Endothelial cell of umbilical vein (primary cell): Measurements from ENCODE around the gene NDUFAF2. TPM values are rescaled to one million over a fixed set of nuclear protein-coding genes. Genes with fewer than 3 reads are reported as not detected.

Source experiments
- BruUV-seq: library from RNA; stranded (reverse); fragments of 400-500 nt; replicated peaks from 2 replicates; lab custom pipeline; 2021; lab: Mats Ljungman, UMichigan
- CTCF ChIA-PET: fragments of 300-600, 350-600 bp; sonication (Branson Sonifier 250); formaldehyde crosslinking; loops from one replicate; lab custom pipeline; 2021; ENCODE audit warnings: antibody characterized with exemption, inconsistent platforms; lab: Charles Lee
- POLR2A ChIA-PET: fragments of 300-600, 350-600 bp; sonication (Branson Sonifier 250); formaldehyde crosslinking; loops from one replicate; lab custom pipeline; 2021; ENCODE audit warnings: antibody characterized with exemption, inconsistent platforms; lab: Charles Lee
- DNase-seq: peaks from one replicate; pipeline ENCODE4 v3.0.0-alpha.2; 2011; ENCODE audit warnings: low read depth, low spot score
- FAIRE-seq: peaks from 2 replicates; lab custom pipeline; 2011; peaks lifted over from hg19 to GRCh38; lab: Jason Lieb, UNC
- H2AFZ ChIP-seq: 2 replicates; pipeline ENCODE4 v1.6.0; 2012; ENCODE audit warnings: low read depth, low read length, control low read depth, inconsistent platforms
- H3K27ac ChIP-seq: 2 replicates; pipeline ENCODE4 v1.5.1; 2011; ENCODE audit warnings: low read depth, mild to moderate bottlenecking, control low read depth, low read length, moderate library complexity; ENCODE audit not compliant: insufficient read depth
- H3K27me3 ChIP-seq, 2 experiments: 2 replicates each; pipeline versions ENCODE4 v1.6.0 to v1.6.1; 2011; ENCODE audit warnings: low read length in 2 of 2, mixed read lengths in 1 of 2; ENCODE audit not compliant: control insufficient read depth in 2 of 2, insufficient read depth in 2 of 2
- H3K36me3 ChIP-seq, 2 experiments: 2 replicates in 1 of 2; 3 replicates in 1 of 2; pipeline ENCODE4 v1.5.1; 2011; ENCODE audit warnings: low read length in 2 of 2, mild to moderate bottlenecking in 1 of 2, moderate library complexity in 1 of 2; ENCODE audit not compliant: control insufficient read depth in 2 of 2, insufficient read depth in 2 of 2; ENCODE audit errors: extremely low read depth in 1 of 2
- H3K4me1 ChIP-seq: 3 replicates; pipeline ENCODE4 v1.5.1; 2011; ENCODE audit warnings: mild to moderate bottlenecking, low read length; ENCODE audit not compliant: control insufficient read depth, insufficient read depth; ENCODE audit errors: extremely low read depth
- H3K4me2 ChIP-seq: 2 replicates; pipeline ENCODE4 v1.6.1; 2011; ENCODE audit warnings: low read length, control low read depth, mixed read lengths; ENCODE audit not compliant: insufficient read depth
- H3K4me3 ChIP-seq, 3 experiments: fragments of 200-600 bp in 1 of 3; sonication (generic), shearing (Covaris generic) in 1 of 3; replicated peaks in 1 of 3; 2 replicates each; pipeline ENCODE4 v1.5.1; 2011 to 2016; ENCODE audit warnings: control low read depth in 3 of 3, low read length in 3 of 3, mild to moderate bottlenecking in 2 of 3, inconsistent platforms in 1 of 3, low read depth in 1 of 3, moderate library complexity in 1 of 3; ENCODE audit not compliant: insufficient read depth in 1 of 3
- H3K79me2 ChIP-seq: 2 replicates; pipeline ENCODE4 v1.6.0; 2012; ENCODE audit warnings: low read length, inconsistent platforms; ENCODE audit not compliant: control insufficient read depth, insufficient read depth
- H3K9ac ChIP-seq: replicated peaks from 2 replicates; pipeline ENCODE3; 2011; ENCODE audit warnings: low read length, control low read depth; ENCODE audit not compliant: insufficient read depth; ENCODE audit errors: extremely low read depth
- H3K9me1 ChIP-seq: replicated peaks from 3 replicates; pipeline ENCODE4 v1.6.0; 2011; ENCODE audit warnings: mild to moderate bottlenecking, low read length; ENCODE audit not compliant: control insufficient read depth, insufficient read depth; ENCODE audit errors: extremely low read depth
- H3K9me3 ChIP-seq: replicated peaks from 2 replicates; pipeline ENCODE4 v1.5.1; 2012; ENCODE audit warnings: low read length, inconsistent platforms; ENCODE audit not compliant: control insufficient read depth, insufficient read depth
- H4K20me1 ChIP-seq: replicated peaks from 2 replicates; pipeline ENCODE3; 2011; ENCODE audit warnings: mild to moderate bottlenecking, low read length; ENCODE audit not compliant: control insufficient read depth, insufficient read depth; ENCODE audit errors: extremely low read depth
- CTCF ChIP-seq, 2 donors: IDR thresholded peaks; 1 replicate in 1 of 2; 2 replicates in 1 of 2; pipeline ENCODE4 v1.5.1; 2011; ENCODE audit warnings: low read length in 2 of 2, mild to moderate bottlenecking in 2 of 2, moderate library complexity in 2 of 2, control low read depth in 1 of 2, inconsistent platforms in 1 of 2, low read depth in 1 of 2; ENCODE audit not compliant: insufficient read depth in 1 of 2; ENCODE audit errors: extremely low read depth in 1 of 2
- EZH2 ChIP-seq: IDR thresholded peaks from 2 replicates; pipeline ENCODE4 v1.6.1; 2012; ENCODE audit warnings: borderline replicate concordance, low read depth, mild to moderate bottlenecking, moderate library complexity, low read length, inconsistent platforms; ENCODE audit not compliant: severe bottlenecking
- FOS ChIP-seq: IDR thresholded peaks from 2 replicates; pipeline ENCODE4 v1.6.1; 2011; ENCODE audit warnings: mild to moderate bottlenecking, low read length, moderate library complexity, borderline replicate concordance; ENCODE audit not compliant: insufficient read depth
- GATA2 ChIP-seq: IDR thresholded peaks from 2 replicates; pipeline ENCODE4 v1.7.0; 2011; ENCODE audit warnings: low read depth, mild to moderate bottlenecking, moderate library complexity, mixed read lengths, low read length; ENCODE audit not compliant: insufficient read length, insufficient read depth
- JUN ChIP-seq: IDR thresholded peaks from 2 replicates; pipeline ENCODE4 v1.6.1; 2011; ENCODE audit warnings: borderline replicate concordance, low read depth; ENCODE audit not compliant: insufficient read length, insufficient read depth
- MYC ChIP-seq: IDR thresholded peaks from one replicate; pipeline ENCODE4 v1.6.1; 2011; ENCODE audit warnings: mild to moderate bottlenecking, low read depth, low read length
- POLR2A ChIP-seq: IDR thresholded peaks from 2 replicates; pipeline ENCODE4 v1.6.1; 2012; ENCODE audit warnings: low read depth, mild to moderate bottlenecking, control low read depth, low read length
- POLR2AphosphoS5 ChIP-seq: IDR thresholded peaks from 2 replicates; pipeline ENCODE4 v1.6.1; 2012; ENCODE audit warnings: low read depth, mild to moderate bottlenecking, control low read depth, low read length, moderate library complexity; ENCODE audit not compliant: insufficient read depth
- dilution Hi-C: fragments of 300-500 bp; cut with MboI; formaldehyde crosslinking; loops from one replicate; pipeline ENCODE4 v1.15.0; 2019; ENCODE audit warnings: low sequenced_read_pairs; ENCODE audit not compliant: extremely low pct_ligation_motif_present
- intact Hi-C: fragments of 100-400 bp; cut with micrococcal nuclease; formaldehyde crosslinking; loops from one replicate; pipeline ENCODE4 v1.10.0; 2022
- polyA plus RNA-seq, 4 experiments: library from polyadenylated mRNA; depleted of rRNA in 3 of 4; stranded (reverse) in 3 of 4; unstranded in 1 of 4; fragments of >200 nt; gene quantifications; 2 replicates each; pipeline versions ENCODE4 v1.2.1 to v1.2.3, GENCODE V29; 2011 to 2012; ENCODE audit warnings: missing spikeins in 1 of 4
- total RNA-seq: library from RNA; stranded (reverse); gene quantifications from 2 replicates; pipeline ENCODE4 v1.2.3, GENCODE V29; 2021
- TF ChIP-seq, protein P1 (sequence below): IDR thresholded peaks from 2 replicates; pipeline ENCODE4 v1.6.1; 2011; ENCODE audit not compliant: insufficient read depth, insufficient read length

The NDUFAF2 gene
- total and polyA plus RNA-seq, 2 donors (not counting 3 experiments of a cell fraction or from before 2014, with no cell fraction given) = 10.7 to 39.9 TPM

GRCh38 chr5:61050292-61050691 lies 105.3 kb downstream of the NDUFAF2 start:
- H3K9ac ChIP-seq = no peak overlapping the region
- no peaks in the 10 kb centered on the region for H3K79me2 ChIP-seq
- TF ChIP-seq MYC (no peak), FOS (no peak), POLR2AphosphoS5 (no peak)
- DNase-seq (no peak), FAIRE-seq (no peak)
- dilution Hi-C loops (no loop called here), intact Hi-C loops (no loop called here)
- H3K4me1 ChIP-seq = peaks cover 19% of the 10 kb centered on the region
- H3K9me3 ChIP-seq = no peaks in the 10 kb centered on the region
- H3K36me3 ChIP-seq = no peaks in the 10 kb centered on the region
- no peaks in the 10 kb centered on the region for H3K27me3 ChIP-seq
- no peaks in the 10 kb centered on the region for H4K20me1 ChIP-seq
- H3K4me2 ChIP-seq = no peak overlapping the region
- no peak overlapping the region for H2AFZ ChIP-seq
- no peak overlapping the region for H3K27ac ChIP-seq
- no peaks in the 10 kb centered on the region for H3K9me1 ChIP-seq
- ChIA-PET POLR2A (no interaction called here), CTCF (no interaction called here)
- no TSS peak for BruUV-seq
- H3K4me3 ChIP-seq = no peak overlapping the region

DNA sequence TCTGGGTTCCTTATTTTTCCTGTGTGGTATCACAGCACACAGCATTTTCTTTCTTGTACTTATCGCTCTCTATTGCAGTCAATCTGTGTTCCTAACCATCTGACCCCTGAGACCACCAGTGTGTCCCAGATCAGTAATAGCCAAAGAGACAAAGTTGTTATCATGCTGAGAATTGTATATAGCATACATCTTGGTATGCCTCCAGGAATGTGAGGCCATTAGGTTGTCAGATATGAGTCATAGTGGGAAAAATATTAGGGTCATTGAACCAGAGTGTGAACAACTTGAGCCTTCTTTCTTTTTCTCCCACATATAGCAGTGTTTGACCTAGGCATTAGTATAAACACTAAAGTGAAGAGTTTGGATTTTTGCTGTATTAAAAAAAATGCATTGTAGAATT lies 106.3 kb downstream of the NDUFAF2 start:
- peaks cover 19% of the 10 kb centered on the region for H3K4me1 ChIP-seq
- no peaks in the 10 kb centered on the region for H3K27me3 ChIP-seq
- ChIA-PET POLR2A (interaction anchor here (0.9 kb wide), 1 partner anchor 280 kb away, joined by 3 read pairs; the partner anchor contains the start of gene ZSWIM6), CTCF (interaction anchor here (1.3 to 7.9 kb wide), 3 partner anchors 9 to 608 kb away, joined by 3 to 79 read pairs (median 3); no protein-coding TSS in a partner anchor)
- no peak overlapping the region for H3K9ac ChIP-seq
- no peaks in the 10 kb centered on the region for H3K9me3 ChIP-seq
- no TSS peak for BruUV-seq
- no peaks in the 10 kb centered on the region for H3K36me3 ChIP-seq
- intact Hi-C loops = no loop called here
- TF ChIP-seq CTCF (IDR thresholded peaks at IDR 0.05; ENCODE audit: extremely low read depth in 1 of 2, insufficient read depth in 1 of 2, low read depth in 1 of 2, low read length in 2 of 2) (no peak), EZH2 (no peak), FOS (peak; percentile 83), GATA2 (peak; percentile 71), POLR2A (no peak), POLR2AphosphoS5 (no peak), MYC (no peak), JUN (peak; percentile 84)
- TF ChIP-seq, protein P1, sequence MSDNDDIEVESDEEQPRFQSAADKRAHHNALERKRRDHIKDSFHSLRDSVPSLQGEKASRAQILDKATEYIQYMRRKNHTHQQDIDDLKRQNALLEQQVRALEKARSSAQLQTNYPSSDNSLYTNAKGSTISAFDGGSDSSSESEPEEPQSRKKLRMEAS = no peak
- H4K20me1 ChIP-seq = peaks cover 2% of the 10 kb centered on the region
- H3K4me2 ChIP-seq = peak overlapping the region; percentile 13
- peak; percentile 83 for DNase-seq
- H3K9me1 ChIP-seq = no peaks in the 10 kb centered on the region
- H3K27ac ChIP-seq = peak overlapping the region; percentile 31
- no peak overlapping the region for H3K4me3 ChIP-seq
- FAIRE-seq = peak; percentile 84
- dilution Hi-C loops = no loop called here
- no peaks in the 10 kb centered on the region for H3K79me2 ChIP-seq
- H2AFZ ChIP-seq = no peak overlapping the region
